ENCODE data around the gene ADGRV1.

The ADGRV1 gene, protein sequence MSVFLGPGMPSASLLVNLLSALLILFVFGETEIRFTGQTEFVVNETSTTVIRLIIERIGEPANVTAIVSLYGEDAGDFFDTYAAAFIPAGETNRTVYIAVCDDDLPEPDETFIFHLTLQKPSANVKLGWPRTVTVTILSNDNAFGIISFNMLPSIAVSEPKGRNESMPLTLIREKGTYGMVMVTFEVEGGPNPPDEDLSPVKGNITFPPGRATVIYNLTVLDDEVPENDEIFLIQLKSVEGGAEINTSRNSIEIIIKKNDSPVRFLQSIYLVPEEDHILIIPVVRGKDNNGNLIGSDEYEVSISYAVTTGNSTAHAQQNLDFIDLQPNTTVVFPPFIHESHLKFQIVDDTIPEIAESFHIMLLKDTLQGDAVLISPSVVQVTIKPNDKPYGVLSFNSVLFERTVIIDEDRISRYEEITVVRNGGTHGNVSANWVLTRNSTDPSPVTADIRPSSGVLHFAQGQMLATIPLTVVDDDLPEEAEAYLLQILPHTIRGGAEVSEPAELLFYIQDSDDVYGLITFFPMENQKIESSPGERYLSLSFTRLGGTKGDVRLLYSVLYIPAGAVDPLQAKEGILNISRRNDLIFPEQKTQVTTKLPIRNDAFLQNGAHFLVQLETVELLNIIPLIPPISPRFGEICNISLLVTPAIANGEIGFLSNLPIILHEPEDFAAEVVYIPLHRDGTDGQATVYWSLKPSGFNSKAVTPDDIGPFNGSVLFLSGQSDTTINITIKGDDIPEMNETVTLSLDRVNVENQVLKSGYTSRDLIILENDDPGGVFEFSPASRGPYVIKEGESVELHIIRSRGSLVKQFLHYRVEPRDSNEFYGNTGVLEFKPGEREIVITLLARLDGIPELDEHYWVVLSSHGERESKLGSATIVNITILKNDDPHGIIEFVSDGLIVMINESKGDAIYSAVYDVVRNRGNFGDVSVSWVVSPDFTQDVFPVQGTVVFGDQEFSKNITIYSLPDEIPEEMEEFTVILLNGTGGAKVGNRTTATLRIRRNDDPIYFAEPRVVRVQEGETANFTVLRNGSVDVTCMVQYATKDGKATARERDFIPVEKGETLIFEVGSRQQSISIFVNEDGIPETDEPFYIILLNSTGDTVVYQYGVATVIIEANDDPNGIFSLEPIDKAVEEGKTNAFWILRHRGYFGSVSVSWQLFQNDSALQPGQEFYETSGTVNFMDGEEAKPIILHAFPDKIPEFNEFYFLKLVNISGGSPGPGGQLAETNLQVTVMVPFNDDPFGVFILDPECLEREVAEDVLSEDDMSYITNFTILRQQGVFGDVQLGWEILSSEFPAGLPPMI (N-terminal part only)

DNA sequence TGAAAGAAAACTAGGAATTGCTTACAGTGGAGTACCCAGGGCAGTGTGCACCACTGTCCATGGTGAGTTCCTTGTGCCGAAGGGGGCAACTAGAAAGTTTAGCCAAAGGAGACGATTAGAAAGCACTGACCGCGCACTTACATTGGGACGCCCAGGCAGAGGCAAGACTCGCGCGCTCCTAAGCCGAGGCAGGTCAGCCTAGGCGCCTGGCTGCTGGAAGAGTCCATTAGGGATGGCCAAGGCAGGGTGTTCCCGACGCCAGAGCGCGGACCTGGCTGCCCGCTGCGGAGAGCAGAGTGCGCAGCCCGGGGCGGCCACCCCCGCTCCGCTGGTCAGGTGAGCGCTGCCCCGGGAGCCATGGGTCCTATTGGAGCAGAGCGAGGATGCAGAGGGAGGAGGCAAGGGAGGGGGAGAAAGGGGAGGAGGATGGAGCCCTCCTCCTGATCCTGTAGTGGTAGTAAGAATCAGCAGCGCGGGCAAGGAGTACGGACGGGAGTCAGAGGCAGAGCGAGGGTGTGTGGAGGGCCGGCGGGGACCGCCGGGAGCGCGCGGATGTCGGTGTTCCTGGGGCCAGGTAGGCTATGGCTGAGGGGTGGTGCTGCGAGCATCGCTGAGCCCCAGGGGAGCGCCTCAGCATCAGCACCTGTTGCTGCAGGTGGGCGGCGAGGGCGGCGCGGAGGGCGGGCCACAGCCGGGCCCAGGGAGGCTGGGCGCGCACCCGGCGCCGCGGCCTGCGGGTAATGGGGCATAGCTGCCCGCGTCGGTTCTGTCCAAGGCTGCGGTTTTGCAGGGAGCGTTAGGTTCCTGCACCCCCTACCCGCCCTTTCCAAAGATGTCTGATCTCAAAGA is at the start of gene ADGRV1:
Gene ADGRV1 (plus strand): TSS at position 454 of the 849 bp plus-strand sequence. CDS start 99 bp downstream, at position 553.
- DNase-seq (ENCODE audit: low read depth in 2 of 2), result peak in 1 of 2 donors; percentile 1

DNA sequence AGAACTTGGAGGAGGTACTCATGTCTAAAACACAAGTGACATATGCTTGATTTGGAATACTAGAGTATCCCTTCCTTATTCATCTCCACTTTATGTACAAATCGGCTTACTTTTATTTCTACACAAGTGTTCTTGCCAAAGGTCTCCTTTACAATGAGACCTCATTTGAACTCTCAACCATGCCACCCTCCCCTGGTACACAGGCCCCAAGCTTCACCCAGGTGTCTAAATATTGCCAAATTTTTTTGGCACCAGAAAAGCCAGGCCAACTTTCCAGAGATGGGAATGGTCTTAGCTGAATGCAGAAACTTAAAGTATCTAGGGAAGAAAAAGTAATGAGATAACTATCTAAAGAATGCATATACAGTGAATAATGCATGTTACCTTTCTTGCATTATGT is 48.2 kb upstream of the ADGRV1 start:
- no peak for DNase-seq (ENCODE audit: low read depth in 2 of 2)

DNA sequence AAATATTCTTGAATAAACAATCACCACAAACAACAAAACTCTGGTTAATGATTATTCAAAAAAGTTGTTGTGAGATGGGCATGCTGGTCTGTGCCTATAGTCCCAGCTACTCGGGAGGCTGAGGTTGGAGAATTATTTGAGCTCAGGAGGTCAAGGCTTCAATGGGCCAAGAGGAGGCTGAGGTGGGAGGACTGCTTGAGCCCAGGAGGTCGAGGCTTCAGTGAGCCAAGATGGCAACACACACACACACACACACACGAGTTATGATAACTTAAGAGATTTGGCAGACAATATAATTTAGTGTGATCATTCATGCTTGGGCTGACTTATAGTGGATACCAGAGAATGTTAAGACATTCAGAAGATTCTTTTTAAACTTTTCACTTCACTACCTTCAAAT is 44.1 kb upstream of the ADGRV1 start:
- DNase-seq (ENCODE audit: low read depth in 2 of 2), result no peak

DNA sequence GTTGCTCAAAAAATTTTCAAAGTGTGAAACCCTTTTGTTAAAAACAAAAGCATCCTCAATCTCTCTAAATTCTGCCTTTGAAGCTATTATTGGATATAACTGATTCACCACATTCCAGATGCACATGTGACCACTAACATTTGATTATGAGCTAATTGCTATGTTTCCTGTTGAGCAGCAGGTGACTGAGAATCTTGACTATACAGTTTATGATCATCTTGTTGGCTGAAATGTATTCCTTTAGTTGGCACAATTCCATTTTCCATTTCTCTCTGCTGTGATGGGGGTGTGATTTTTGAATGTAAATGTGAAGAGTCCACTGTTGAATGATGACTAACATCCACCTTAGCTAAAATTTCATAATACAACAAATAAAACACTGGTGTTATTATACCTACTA is 39.9 kb upstream of the ADGRV1 start:
- no peak for DNase-seq (ENCODE audit: low read depth in 2 of 2)

DNA sequence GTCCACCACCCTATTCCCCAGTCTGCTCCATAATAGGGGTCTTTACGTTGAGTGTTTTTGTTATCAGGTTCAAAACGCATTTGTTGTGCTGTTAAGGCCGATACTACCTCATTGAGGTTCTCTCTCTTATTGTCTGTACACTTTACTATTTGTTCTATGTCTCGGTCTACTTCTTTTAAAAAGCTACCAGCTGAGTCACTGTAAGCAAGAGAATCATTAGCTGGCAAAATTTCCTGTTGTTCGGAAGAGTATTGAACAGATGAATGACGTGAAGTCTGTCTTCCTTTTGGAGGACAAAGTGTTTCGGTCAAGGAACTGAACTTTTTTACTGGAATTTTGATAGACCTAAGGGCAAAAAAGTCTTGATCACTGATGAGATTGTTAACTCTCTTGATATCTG is 39.5 kb upstream of the ADGRV1 start:
- DNase-seq (ENCODE audit: low read depth in 2 of 2), result no peak

DNA sequence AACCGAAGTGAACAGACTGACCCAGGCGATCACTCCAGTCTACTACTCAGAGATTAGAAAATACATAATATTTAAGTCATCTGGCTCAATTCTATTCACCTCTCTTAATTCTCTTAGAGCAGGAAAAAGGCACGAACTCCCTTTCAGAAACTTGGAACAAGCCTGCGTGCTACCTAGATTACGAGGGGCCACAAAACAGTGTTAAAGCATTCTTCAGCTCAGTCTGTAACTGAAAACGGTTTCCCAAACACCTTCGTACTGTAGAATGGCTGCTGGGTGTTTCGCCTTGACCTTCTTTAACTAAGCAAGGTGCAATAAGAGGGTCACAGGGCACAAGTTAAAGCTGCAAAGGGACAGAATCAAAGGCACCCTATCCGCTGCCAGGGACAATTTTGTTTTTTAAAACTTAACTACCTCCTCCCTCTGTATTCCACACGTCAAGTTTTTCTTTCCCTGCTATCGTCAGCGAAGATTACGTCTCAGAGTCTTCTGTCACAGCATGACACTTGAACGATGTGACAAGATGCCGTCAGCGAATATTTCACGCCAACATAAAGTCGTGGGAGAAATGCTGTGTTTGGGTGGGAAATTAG is 29.9 kb upstream of the ADGRV1 start:
- peak in 1 of 2 donors; percentile 1 for DNase-seq (ENCODE audit: low read depth in 2 of 2)

DNA sequence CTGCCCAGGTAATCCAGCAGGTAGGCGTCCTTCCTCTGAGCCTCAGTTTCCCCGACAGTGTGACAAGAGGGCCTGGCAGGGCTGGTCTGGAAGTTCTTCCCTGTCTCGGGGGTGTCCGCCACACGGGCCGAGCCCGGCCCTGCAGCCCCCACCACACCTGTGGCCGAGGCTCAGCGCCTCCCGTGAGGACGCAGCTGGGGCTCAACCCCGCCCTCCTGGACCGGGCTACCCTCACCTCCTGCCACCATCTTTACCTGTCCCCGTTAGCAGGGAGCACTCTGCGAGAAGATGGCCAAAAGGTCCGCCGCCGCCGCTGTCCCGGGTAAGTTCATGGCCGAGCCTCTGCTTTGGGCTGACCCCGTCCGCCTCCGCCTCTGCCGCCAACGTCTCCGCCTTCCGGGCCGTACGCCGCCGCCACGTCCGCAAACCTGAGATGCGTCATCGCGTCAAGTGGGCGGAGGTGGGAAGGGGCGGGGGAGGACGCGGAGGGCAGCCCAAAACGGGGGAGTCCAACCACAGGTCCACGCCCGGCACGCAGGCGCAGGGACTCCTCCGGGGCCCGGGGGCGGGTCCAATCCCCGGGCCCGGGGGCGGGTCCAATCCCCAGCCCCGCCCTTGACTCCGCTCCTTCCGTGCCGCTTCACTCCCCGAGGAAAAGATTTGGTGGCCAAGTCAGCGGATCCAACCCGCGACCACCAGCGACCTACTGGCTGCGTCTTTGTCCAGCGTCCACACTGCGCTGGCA is 29.2 kb upstream of the ADGRV1 start, which contains the start of gene LYSMD3:
Gene LYSMD3 (minus strand): TSS at position 391 of the 745 bp plus-strand sequence. CDS start 4,295 bp downstream, outside the sequence.
- DNase-seq (ENCODE audit: low read depth in 2 of 2), result peak; percentile 89 to 93

DNA sequence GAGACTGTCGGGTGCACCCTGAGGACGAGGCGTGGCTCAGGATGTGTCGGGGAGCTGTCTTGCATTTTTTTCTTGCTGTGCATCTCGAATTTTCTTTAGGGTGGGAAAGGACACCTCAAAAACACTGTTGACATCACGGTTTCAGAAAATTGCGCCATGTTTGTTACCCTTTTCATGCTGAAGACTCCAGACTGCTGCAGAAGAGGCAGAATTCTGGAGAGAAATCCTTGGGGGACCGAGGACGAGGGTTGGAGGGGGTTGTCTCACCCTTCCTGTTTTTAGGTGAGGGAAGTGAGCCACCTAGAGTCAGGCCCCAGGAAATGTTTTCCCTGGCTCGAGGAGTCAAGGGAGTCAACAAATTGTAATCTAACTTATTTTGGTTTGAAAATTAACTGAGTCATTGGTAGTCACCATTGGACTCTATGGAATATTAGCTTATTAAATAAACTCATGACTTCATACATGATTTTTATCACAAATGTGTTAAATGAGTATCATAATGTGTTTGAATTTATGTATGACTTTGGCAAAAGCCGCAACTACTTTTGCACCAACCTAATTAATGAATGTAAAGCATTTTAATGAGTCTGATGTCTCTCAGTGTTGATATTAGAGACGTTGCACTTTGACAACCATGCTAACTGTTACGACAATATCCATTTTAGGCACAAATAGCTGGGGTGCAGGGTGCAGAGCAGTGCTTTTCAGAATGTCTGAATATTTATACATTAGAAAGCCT is 28.5 kb upstream of the ADGRV1 start:
- DNase-seq (ENCODE audit: low read depth in 2 of 2), result peak; percentile 32 to 46

DNA sequence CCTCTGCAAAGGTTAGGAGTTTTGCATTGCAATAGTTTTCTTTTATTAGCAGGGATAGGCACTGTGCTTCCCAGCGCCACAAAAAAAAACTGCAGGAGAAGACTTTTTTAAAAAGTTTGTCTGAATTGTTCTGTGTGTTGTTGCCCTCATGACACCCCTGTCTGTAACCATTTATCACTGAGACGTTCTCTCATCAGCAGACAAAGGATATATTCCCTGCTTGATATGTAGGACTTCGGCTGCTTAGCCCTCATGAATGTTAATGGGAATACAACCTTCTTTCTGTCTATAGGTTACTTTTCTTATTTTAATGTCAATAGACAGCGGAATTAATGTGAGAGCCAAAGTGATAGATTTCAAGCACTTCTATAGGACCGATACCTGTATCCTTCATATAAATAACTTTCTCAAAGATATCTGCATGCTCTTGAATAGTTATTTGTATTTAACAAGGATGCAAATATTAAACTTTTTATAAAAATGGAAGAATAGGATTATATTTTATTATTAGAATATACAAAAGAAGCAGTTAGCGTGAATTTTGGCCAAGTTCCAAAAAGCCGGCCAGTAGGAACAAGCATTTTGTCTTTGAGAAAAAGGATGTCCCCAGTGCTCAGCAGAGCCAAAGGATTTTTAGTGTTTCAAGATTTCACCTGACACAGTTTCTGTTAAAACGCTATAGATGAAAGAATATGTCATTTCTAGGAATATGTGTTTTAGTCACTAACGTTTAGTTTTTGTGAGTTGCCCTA is 27.7 kb upstream of the ADGRV1 start:
- DNase-seq (ENCODE audit: low read depth in 2 of 2), result no peak

DNA sequence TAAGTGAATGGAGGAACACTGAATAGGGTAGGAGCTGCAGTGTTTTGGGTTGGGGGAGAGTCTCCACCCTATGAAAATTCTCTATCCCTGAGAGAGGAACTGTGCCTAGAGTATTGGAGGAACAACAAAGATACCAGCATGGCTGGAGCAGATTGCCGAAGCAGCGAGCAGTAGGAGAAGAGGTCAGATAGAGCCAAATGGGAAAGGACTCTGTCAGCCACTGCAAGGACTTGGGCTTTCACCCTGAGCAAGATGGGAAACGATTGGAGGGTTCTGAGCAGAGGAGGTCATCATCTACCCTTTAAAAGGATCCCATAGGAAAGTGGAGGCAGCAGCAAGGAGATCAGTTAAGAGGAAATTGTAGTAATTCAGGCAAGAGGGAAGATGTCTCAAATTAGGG is 24.8 kb upstream of the ADGRV1 start:
- DNase-seq (ENCODE audit: low read depth in 2 of 2), result no peak

DNA sequence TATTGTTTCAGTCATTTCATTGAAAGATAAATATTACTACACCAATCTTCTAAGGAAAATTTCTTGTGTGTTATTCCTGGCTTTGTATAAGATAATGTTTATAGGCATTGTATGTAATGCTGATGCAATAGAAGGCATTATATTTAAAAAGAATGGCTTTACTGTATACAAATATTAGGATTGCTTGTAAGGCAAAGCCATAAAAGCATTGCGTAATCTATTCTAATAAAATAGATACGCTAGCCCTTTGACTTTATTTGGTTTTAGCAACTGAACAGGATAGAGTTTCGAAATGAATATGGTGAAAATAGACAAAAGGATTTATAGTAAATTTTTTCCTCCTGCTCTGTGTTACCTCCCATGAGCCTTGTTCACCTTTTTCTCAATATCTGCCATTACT is 23.7 kb upstream of the ADGRV1 start:
- DNase-seq (ENCODE audit: low read depth in 2 of 2), result no peak

DNA sequence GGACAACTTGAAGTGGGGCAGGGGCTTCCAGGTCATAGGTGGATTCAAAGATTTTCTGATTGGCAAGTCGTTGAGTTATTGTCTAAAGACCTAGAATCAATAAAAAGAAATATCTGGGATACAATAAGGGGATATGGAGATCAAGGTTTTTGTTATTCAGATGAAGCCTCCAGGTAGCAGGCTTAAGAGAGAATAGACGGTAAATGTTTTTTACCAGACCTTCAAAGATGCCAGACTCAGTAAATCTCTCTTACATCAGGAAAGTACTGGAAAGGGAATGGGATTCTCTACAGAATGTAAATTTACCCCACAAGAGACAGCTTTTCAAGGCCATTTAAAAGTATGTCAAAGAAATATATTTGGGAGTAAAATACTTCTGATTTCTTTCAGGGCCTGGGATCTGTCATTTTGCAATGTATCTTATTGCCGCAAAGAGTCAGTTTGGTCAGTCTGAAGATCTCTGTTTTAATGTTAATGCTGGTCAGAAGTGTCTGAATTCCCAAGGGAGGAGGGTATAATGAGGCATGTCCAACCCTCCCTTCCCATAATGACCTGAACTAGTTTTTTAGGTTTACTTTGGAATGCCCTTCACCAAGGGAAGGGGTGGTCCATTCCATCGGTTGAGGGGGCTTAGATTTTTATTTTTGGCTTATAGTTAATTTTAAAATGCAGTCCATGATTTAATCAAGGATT is 15.6 kb upstream of the ADGRV1 start:
- DNase-seq (ENCODE audit: low read depth in 2 of 2), result no peak

DNA sequence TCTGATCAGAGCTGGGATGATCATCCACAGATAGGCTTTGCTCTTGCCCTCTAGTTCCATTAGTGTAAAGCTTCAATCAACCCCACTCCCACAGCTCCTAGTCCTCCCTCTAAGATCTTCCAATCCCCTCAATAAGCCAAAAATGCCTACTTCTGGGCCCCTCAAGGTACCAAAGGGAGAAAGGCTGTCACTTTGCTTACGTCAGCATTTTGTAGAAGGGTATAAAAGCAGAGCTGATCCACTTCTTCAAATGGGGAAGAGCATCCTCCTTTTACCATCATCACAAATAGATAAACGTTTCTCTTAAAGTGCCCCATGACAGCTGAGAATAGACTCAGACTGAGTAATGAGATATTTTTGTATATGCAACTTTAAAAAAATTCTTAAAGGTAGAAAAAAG is 13.1 kb upstream of the ADGRV1 start:
- no peak for DNase-seq (ENCODE audit: low read depth in 2 of 2)

DNA sequence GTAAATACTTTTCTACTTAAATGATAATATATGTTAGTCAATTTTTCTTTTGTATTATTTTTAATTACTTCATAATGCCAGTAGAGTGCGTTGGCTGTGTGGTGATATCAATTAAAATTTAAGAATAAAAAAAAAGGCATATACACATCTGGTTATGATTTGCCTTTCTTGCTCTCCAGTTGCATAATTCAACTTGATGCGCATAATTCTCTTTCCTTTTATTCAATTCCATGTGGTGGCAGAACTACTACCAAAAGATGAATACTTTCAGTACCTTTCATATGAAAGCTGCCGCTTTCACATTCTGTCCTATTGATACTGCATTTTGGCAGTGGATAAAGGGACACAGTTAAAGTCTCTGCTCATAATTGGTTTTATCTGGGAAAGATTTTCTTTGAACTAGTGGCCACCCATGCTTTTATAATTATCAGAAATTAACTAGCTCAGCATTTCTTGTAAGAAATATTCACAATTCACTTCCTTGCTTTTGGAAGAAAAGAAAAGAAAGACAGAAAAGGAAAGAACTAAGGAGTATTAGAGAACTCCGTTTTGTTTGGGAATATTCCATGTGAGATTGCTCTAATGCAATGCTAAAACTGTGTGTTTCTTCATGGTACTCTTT is 12.3 kb upstream of the ADGRV1 start:
- DNase-seq (ENCODE audit: low read depth in 2 of 2), result no peak

DNA sequence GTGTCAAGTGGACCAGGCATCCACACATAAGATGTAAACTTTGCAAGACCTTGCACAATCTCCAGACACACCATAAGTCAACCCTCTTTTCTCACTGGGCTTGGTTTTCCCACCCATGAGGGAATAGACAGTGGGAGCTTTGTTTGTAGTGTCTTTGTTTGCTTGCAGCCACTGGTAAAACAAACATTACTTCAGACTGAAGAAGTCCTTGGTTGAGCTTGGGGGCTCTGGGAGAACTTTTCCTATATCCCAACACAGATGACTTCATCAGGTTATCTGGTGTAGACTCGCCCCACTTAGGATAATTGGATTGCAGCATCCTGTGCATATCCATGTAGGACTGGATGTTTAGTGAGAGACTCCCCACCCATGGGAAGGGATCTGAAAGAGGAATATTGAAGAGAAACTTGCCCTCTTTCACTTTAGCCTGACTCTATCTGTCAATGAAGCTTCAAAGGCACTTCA is 11.5 kb upstream of the ADGRV1 start:
- no peak for DNase-seq (ENCODE audit: low read depth in 2 of 2)

DNA sequence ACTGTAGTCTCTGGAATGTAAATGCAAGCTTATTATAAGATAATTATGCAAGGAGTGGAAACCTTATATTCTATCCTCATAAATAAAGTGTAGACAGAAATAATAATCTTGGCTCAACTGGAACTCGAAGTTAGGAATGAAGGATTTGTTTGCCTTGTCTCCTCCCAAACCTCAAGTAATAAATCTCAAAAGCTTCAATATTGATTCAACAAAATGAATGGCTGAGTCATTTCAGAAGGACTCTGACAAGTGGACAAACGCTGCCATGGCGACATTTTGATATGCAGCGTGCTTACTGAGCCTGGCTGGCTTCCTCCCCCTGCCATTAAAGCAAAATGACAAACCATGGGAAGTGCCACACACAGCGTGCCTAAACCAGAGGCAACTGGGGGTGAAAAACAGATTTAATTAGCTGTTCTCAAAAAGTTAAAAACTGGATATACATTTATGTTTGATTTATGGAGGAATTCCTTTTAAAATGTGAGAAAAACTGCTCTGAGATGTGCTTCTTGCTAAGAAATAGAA is 10.5 kb upstream of the ADGRV1 start:
- DNase-seq (ENCODE audit: low read depth in 2 of 2), result no peak

DNA sequence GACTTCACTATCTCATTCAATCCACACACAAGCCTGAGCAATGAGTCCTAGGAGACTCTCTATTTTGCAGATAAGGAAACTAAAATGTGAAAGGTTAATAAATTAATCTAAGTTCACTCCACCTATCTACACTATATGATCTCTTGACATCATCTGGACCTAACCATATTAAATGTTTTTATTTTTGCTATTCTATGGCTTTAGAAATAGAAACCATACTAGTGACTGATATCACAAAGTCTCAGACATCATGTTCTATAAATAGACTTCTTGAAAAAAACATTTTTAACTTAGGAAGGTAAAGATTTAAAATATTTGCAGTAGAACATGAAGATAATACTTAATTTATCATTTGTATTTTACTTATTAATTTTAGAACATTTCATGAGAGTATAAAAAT is 9.4 kb upstream of the ADGRV1 start:
- no peak for DNase-seq (ENCODE audit: low read depth in 2 of 2)
